HG03103 (cell line): ENCODE data around the gene RRAS.

Experiments used
- ATAC-seq: cut with Tn5 transposase; IDR thresholded peaks from one replicate; pipeline ENCODE4 v1.9.1; 2021; ENCODE audit warnings: low read depth; ENCODE audit not compliant: unreplicated experiment

RRAS gene

DNA sequence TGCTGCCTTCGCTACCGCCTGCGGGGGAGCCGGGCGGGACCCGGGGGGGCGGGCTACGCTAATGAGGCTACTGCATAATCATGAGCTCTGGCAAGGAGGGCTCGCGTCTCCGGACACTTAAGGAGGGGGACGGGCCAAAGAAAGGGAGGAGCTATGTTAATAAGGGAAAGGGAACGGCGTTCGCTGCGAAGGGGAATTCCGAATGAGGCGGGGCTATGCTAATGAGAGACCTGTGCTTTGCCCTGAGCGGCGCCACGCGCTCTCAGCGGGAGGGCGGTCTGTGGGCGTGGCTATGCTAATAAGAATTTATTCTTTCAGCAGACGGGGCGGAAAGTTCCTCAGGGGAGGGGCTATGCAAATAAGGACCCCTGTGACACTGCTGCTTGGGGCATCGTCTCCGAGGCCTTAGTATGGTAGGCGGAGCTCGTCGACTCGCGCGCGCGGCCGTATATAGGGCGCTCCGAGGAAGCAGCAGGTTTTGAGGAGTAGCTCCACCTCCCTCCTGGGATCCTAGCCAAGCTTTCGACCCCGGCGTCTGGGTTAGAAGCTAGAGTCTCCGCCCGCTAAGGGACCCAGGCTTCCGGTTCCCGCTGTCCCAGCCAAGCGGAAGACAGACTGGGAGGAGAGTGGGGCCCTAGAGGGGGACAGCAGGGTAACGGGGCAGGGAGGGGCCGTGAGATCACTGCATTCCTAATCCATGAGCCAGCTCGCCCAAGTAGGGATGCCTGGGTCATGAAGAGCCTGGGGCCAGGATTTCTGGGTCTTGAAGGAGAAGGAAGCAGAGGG, at the start of gene RRAS:
Gene RRAS (minus strand): TSS at position 31 of the 786 bp plus-strand sequence. CDS start 45 bp downstream, outside the sequence.
- peak; percentile 49 for ATAC-seq

DNA sequence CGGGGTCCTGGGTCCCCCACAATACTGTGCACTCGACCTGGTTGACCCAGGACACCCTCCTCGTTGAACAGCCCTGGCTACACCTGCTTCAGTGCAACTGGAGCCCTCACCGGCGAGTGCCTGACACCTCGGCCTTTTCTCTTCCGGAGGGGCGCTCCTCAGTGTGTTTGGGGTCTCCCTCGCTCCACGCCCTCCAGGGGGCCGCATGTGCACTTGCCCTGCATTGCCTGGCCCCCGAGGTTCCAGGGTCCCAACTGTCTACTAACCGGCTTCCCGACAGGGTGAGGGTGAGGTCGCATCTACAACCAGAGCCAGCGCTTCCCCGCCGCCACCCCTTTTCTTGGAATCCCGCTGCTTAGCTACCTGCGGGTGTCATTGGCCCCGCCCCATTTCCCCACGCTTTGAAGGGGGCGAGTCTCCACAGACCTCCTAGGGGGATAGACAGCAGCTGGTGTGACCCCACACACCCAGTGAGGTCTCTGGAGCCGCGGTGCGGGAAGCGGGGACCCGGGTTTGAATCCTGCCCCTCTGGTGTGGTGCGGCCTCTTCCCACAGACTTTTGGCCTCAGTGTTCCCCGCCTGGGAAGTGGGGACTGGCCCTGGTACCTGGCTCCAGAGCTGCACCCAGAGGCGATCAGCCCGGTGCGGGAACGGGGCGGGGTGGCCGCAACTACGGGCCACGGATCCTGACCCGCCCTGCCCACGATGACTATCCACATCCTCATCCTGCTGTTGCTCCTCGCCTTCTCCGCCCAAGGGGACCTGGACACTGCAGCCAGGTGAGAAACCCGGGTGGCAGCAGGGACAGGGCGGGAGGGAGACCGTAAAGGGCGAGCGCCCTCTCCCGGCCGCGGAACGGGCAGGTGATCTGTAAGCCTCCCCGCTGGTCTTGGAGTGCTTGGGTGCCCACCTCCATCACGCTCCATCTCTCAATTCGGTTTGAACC, 49.5 kb upstream of the RRAS start, which contains the start of gene ADM5:
Gene ADM5 (plus strand): TSS at position 462 of the 946 bp plus-strand sequence. CDS start 244 bp downstream, at position 706.
- no peak for ATAC-seq

GRCh38 chr19:49688531-49689132, 48.7 kb upstream of the RRAS start:
- no peak for ATAC-seq

- no peak for ATAC-seq
These were observed 47.8 kb upstream of the RRAS start for GRCh38 chr19:49687566-49688316.

- no peak for ATAC-seq
These were observed 47.2 kb upstream of the RRAS start for GRCh38 chr19:49687150-49687549.

- no peak for ATAC-seq
These were observed 46.7 kb upstream of the RRAS start for GRCh38 chr19:49686503-49687088.

DNA sequence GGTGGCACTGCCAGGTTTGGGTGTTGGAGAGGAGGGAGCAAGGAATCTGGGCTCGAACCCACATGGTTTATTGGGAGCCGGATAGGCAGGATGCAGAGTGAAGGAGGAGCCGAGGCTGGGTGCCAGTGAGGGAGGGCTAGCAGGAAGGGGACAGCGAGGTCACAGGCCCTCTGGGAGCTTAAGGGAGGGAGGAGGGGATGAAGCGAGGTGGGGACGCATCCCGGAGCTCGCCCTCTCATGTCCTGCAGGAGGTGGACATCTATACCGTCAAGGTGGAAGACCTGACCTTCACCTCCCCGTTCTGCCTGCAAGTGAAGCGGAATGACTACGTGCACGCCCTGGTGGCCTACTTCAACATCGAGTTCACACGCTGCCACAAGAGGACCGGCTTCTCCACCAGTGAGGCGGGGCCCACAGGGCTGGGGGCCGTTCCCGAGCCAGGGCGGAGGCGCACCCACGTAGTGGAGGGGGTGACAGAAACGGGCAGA, 45.9 kb upstream of the RRAS start:
- ATAC-seq = no peak

GRCh38 chr19:49684983-49685553, 45.1 kb upstream of the RRAS start:
- no peak for ATAC-seq

DNA sequence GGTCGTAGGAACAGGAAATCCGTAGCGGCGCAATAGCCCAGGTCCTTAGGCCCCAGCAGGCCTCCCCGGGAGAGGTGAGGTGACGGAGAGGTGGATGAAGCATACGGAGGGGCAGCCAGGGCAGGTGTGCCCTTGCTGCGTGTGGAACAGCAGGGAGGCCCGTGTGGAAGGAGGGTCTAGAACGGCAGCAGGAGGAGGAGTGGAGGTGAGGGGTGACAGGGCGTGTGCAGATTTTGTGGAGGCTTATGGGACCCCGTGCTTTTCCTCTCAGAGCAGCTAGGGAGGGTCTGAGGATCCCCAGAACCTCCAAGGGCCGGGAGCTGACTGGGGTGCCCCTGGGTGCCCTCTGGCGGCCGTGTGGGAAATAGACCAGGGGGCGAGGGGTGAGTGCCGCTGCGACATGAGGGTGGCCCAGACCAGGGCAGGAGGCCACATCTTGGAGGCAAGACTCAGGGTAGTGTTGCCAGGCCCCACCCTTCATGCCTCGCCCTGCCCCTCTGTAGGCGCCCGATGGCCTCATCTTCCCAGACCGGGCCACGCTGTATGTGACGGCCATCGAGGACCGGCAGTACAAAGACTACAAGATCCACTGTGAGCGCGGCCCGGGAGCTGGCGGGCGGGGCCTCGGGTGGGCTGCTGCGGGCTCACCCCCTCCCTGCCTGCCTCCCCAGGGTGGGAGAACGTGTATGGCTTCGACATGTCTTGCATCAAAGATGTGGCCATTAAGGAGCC, 44.5 kb upstream of the RRAS start:
- no peak for ATAC-seq

DNA sequence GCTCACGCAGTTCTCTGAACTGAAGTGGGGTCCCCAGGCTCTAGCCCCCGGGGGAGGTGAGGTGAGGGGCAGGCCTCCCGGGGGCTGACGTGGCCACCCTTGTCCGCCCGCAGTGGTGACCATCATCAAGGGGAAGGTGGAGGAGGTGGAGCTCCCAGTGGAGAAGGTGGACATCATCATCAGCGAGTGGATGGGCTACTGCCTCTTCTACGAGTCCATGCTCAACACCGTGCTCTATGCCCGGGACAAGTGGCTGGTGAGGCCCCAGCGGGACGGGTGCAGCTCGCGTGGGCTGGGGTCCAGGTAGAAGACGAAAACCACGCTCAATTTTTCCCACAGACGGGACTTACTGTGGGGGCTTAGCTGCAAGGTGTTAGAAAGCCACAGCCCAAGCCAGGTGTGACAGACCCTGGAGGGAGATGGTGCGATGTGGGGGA, 43.9 kb upstream of the RRAS start:
- ATAC-seq = no peak

DNA sequence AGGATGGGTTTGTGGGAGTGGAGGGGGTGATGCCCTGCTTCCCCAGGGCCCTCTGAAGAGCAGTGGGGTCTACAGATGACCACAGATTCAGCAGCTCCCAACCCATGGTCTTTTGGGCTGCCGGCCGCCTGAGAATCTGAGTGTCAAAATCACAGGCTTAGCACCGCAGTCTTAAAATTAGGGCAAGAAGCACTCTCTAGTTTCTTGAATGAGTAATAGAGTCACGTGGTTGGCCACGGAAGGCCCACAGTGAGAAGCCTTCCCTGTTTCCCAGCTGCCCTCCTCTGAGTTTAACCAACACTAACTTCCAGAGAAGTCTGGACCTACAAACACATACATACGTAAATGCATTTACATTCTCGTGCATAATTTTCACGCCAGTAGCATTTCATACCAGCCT, 42.3 kb upstream of the RRAS start:
- ATAC-seq = no peak

DNA sequence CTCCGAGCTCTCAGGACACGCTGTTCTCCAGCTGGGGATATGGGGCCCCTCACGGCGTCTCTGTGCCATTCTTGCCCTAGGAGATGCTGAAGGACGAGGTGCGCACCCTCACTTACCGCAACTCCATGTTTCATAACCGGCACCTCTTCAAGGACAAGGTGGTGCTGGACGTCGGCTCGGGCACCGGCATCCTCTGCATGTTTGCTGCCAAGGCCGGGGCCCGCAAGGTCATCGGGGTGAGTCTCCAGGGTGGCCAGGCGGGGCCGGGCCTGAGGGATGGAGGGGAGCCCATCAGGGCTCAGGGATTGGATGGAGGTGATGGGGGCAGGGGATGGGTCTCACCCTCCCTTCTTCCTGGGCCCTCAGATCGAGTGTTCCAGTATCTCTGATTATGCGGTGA, 41.9 kb upstream of the RRAS start:
- ATAC-seq = no peak

DNA sequence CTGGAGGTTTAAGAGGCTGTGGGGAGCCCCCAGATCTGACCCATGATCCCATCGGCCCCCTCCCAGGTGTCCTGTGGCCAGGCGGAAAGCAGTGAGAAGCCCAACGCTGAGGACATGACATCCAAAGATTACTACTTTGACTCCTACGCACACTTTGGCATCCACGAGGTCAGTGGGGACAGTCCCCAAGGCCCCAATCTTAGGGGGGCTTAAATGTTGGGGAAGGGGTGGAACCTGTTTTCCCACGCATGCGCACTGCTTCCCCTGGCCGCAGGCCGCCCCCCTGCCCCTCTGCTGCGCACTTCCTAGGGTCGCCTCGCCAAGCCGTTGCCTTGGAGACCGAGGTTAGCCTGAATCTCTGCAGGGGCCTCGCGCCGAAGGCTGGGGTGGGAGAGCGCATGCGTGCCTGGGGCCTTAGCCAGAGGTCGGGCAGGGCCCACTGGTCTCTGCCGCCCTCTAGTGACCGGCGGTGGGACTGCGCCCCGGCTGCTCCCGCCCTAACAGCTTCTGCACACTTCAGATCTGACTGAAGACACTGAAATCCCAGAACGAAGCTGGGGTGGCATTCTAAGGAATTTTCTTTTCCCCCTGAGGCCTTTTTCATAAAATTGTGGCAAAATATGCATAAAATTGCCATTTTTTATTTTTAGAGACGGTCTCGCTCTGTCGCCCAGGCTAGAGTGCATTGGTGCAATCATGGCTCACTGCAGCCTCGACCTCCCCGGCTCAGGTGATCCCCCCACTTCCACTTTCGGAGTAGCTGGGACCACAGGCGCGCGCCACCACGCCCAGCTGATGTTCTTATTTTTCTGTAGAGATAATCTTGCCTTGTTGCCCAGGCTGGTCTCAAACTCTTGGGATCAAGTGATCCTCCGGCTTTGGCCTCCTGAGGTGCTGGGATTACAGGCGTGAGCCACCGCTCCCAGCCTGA, 40.7 kb upstream of the RRAS start:
- no peak for ATAC-seq

DNA sequence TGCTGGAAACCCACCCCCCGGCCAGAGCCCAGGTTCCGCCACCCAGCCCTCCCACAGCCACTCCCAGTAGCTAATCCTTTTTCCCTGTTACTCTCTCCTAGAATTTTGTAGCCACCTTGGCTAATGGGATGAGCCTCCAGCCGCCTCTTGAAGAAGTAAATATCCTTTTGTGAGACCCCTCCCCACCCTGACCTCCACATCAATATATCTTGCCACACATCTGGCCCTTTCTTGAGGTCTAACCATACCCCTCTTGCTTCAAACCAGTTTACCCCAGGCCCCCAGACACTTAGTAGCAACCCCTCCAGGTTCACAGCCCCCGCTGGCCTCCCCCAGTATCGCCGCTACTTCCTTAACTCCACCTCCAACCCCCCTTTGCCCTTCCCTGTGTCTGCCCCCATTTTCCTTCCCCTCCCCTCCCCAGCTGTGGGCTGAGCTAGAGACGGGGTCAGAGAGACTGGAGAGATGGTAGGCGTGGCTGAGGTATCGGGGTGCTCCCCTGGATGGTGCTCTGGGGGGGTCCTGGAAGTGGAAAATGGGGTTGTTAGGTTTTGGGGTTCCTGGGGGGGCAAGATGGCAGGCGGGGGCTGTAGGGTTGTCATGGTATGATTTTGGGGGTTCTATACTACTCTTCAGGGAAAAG, 39.9 kb upstream of the RRAS start:
- ATAC-seq = no peak

DNA sequence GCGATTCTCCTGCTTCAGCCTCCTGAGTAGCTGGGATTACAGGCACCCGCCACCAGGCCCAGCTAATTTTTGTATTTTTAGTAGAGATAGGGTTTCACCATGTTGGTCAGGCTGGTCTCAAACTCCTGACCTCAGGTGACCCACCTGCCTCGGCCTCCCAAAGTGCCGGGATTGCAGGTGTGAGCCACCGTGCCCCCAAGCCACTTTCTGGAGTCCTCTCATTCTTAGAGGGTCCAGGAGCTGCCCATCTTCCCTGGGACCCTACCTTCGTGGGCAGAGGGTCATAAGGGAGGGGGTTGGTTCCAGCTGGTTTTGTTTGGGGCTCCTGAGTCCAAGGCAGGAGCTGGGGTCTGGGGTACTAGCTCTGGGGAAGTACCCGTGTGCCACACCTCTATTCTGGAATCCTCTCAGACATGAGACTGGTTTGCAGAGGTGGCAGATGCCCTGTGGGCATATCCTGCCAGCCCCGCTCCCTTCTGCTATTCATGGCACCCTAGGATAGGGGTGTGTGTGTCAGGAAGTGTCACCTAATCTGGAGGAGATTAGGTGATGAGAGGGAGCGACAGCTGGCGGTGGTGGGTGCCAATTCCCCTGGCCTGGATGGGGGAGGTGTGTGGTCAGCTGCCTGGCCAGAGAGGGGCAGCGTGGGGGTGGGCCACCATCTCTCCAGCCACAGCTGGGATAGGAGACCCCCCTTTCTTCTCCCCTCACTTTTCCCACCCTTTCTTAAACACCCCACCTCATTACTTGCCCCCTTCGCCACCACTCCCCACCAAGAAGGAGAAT, 39.2 kb upstream of the RRAS start:
- no peak for ATAC-seq

DNA sequence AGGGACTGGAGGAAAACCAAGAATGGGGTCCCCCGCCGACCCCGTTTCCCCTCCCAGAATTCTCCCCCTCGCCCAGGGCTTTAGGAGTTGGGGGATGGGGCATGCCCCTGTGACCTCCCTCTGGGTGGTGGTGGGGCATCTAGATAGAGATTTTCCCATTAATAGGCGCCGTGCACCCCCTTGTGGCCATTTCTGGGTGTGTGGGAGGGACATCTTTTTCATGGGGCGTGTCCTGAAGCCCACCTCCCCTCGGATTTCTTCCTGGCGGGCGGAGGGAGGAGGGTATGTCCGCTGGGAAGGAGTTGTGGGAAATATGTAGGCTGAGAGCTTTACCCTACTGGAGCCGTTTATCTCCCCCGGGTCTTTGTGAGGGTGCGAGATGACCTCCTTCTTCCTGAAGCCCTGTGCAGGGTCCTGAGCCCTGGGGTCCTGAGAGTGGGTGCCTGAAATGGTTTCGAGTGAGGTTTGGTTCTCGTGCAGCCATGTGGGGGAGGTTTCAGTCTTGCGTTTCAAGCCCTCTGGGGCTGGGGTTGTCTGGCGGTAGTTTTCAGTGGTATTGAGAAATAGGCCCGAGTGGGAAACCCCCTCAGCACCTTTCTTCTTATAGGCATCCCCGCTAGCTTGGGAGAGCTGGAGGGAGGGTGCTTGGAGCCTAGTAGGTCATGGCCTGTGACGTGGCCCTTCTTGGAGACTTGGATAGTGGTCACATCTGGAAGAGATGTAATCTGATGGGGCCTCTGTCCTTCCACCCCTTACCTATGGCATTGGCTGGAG, 38.1 kb upstream of the RRAS start:
- ATAC-seq = no peak
